Esophagus muscularis mucosa (tissue), 4 donors: Measurements from ENCODE around the gene FGF12.

Experiments
- CTCF ChIP-seq, 3 experiments: fragments of 200-600 bp in 2 of 3; fragments of 450-650 bp in 1 of 3; sonication (generic) in 2 of 3; IDR thresholded peaks; one replicate each; pipeline ENCODE4 v1.5.1; 2017 to 2019; ENCODE audit warnings: antibody characterized with exemption in 3 of 3, mild to moderate bottlenecking in 2 of 3, moderate library complexity in 1 of 3
- EP300 ChIP-seq: sonication (generic); formaldehyde crosslinking; IDR thresholded peaks from one replicate; pipeline ENCODE4 v1.6.1; 2017; ENCODE audit warnings: antibody characterized with exemption
- POLR2A ChIP-seq: fragments of 450-650 bp; IDR thresholded peaks from one replicate; pipeline ENCODE4 v1.6.1; 2017; ENCODE audit warnings: antibody characterized with exemption, moderate library complexity, mild to moderate bottlenecking, low read depth
- POLR2AphosphoS5 ChIP-seq, 2 donors: sonication (generic); formaldehyde crosslinking; IDR thresholded peaks; one replicate each; pipeline ENCODE4 v1.6.1; 2017; ENCODE audit warnings: antibody characterized with exemption in 2 of 2

- TF ChIP-seq CTCF (IDR thresholded peaks at IDR 0.05), result no peak
- TF ChIP-seq POLR2AphosphoS5 (IDR thresholded peaks at IDR 0.05), result no peak
- TF ChIP-seq POLR2A, result no peak
- TF ChIP-seq EP300, result no peak
These were observed 7.4 kb downstream of the FGF12 start for GRCh38 chr3:192719964-192720363.
